AG20443 (cell line): Measurements from ENCODE around the gene CPNE8.

Experiments
- DNase-seq: peaks from one replicate; pipeline ENCODE4 v3.0.0; 2012; ENCODE audit warnings: low spot score, mixed read lengths

Gene CPNE8

GRCh38 chr12:38728894-38729293, 176.5 kb downstream of the CPNE8 start:
- DNase-seq: no peak

- no peak for DNase-seq
Observed at GRCh38 chr12:38721611-38722252, 183.7 kb downstream of the CPNE8 start.

DNA sequence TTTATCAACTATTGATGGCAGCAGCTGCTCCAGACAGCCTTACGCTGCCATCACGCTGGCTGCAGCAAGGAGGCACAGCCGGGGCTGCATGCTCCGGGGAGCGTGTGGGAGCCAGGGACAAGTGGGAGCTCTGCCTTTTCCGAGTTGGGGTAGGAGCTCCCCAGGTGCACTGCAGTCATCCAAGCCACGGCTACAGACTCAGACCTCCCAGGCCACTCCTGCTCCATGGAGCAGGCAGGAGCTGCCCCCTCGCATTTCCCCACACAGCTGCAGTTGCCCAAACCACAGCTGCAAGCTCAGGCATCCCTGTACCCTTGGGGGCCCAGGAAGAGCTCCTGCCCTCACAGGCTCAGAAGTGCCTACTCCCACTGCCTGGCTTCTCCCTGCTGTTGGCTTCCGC, 184.7 kb downstream of the CPNE8 start:
- DNase-seq: no peak

- no peak for DNase-seq
Observed at GRCh38 chr12:38713294-38713693, 192.1 kb downstream of the CPNE8 start.

DNA sequence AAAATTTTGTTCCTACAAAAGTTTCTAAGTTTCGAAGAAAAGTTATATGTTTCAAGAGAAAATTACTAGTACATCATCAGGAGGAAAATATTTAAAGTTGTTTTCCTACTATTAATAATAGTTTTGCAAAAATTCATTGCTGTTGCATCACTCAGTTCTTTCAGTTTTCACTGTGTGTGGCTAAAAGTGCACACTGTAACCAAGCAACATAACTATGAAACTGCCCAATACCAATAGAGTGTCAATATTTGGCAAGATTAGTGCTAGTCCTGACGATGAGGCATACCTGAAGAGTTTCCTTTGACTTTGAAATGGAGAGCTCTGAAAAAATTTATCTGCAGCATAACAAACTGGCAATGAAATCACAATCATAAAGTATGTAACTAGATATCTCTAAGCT, 194.3 kb downstream of the CPNE8 start:
- no peak for DNase-seq

- DNase-seq: no peak
Observed at GRCh38 chr12:38708466-38708865, 196.9 kb downstream of the CPNE8 start.

DNA sequence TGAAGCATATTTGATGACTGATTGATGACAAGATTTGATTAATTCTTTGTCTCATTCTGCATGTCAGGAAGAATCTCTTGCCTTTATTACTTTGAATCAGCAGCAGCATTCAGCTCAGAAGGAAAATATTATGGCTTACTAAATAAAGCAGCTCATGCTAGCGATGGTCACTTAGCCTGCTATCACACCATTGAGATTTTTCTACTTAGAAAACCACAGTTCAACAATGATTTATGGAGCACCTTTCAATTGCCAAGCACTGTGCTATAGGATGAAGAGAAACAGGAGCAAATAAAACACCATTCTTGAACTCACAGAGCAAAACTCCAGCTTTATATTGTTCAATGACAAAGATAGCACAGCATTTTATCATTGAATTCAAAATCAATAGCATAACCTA, 197.7 kb downstream of the CPNE8 start:
- no peak for DNase-seq

GRCh38 chr12:38697289-38697688, 208.1 kb downstream of the CPNE8 start:
- no peak for DNase-seq

DNA sequence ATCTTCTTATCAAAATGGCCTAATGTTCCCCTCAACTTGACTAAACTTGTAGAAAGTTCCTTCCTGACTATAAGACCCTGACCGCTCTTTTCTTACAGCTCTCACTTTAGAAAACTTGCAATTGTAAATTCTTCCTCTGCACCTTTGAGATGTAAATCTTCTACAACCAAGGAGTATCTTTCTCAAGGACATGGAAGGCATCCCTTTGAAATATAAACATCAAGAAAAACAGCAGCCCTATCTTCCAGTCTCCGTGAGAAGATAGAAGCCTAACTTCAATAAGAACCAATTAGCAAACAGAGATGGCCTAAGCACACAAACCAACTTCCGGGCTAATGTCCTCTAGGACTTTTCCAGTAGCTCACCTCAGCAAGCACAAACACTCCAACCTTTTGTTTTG, 210.3 kb downstream of the CPNE8 start:
- DNase-seq: no peak

GRCh38 chr12:38691164-38691563, 214.2 kb downstream of the CPNE8 start:
- peak; percentile 7 for DNase-seq

DNA sequence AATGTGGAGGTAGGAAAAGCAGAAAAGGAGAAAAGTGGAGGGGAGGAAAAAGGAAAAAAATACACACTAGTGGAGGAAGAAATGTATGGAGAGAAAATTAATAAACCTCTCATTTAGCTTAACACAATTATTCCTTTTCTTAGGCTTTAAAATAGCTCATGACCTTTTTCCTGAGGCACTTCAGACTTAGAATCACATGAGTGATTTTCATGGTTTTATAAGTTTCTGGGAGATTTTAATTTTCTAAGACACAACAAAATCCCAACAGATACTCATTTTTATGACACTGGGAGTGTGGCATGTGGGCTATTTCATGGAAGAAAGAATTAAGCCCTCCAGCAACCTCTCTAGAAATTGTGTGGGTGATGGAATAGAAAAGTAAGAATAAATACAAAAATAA, 214.7 kb downstream of the CPNE8 start:
- no peak for DNase-seq

GRCh38 chr12:38689704-38690103, 215.7 kb downstream of the CPNE8 start:
- DNase-seq: peak; percentile 55

- DNase-seq: peak; percentile 8
Observed at GRCh38 chr12:38689195-38689594, 216.2 kb downstream of the CPNE8 start.

DNA sequence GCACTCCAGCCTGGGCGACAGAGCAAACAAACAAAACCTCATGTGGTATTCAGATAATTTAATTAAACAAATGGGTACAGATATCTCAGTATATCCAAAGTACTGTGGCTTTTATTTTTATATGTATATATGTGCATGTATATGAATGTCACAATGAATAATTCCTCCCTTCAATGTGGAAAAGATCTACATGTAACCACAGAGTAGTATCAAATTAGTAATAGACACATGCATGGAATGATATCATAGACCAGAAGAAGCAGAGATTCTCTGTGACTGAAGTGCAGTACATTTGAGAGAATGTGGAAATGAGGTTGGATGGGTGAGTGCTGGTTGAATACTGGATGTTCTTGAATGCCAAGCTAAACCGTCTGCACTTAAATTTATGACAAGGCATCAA, 222.9 kb downstream of the CPNE8 start:
- DNase-seq: no peak

GRCh38 chr12:38669530-38669929, 235.9 kb downstream of the CPNE8 start:
- DNase-seq: no peak

- no peak for DNase-seq
Observed at GRCh38 chr12:38669081-38669480, 236.3 kb downstream of the CPNE8 start.

- DNase-seq: no peak
Observed at GRCh38 chr12:38666425-38666824, 239.0 kb downstream of the CPNE8 start.

DNA sequence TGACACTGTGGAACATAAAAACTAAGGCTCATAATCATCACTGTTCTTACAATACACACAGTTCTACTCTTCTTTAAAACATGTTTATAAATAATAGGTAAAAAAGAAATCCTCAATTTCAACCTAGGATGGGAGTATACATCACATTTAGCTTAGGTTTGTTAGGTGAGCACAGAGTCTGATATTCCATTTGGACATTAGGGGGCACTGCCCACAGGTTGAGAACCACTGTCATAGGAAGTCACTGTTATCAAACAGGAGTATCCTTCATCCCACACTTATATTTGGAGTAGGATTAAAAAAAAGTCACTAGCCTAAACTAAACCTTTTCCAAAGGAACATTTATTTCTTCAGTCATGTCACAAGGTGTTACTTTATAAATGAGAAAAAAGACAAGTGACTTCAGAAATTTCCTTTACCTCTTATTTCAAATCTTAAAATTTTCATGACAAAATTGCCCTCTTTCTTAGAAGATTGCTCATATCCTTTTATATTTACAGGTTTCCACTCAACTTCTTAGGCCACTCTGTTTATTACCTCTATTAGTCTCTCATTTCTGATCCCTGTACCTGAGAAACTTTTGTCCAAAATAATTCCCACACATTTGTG, 240.6 kb downstream of the CPNE8 start:
- DNase-seq: peak; percentile 19

DNA sequence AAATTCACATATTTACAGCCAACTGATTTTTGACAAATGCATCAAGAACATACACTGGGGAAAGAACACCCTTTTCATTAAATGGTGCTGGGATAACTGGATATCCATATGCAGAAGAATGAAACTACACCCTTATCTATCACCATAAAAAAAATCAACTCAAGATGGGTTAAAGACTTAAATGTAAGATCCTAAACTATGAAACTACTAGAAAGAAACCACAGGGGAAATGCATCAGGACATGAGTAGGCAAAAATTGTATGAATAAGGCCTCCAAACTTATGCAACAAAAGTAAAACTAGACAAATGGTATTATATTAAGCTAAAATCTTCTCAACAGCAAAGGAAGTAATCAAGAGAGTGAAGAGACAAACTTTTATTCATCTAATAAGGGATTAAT, 242.6 kb downstream of the CPNE8 start:
- DNase-seq: no peak

DNA sequence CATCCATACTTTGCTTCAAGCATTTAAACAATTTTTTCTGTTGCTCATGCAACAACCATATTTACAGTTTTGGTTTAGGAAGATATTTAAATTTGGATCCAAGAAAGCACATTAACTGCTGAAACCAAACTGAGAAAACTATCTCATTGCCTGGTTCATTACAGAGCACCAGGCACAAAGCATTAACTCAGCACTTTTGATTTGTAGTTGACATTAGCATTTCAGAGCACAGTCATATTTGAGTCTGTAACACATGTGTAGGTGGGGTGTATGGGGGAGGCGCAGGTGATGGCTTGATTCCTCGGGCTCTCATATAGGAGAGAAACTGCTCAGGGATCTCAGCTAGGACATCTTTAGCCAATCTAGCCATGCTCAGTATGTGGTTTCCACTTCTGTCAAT, 251.7 kb downstream of the CPNE8 start:
- no peak for DNase-seq

GRCh38 chr12:38648813-38649212, 256.6 kb downstream of the CPNE8 start:
- no peak for DNase-seq

- no peak for DNase-seq
Observed at GRCh38 chr12:38646146-38646545, 259.2 kb downstream of the CPNE8 start.

DNA sequence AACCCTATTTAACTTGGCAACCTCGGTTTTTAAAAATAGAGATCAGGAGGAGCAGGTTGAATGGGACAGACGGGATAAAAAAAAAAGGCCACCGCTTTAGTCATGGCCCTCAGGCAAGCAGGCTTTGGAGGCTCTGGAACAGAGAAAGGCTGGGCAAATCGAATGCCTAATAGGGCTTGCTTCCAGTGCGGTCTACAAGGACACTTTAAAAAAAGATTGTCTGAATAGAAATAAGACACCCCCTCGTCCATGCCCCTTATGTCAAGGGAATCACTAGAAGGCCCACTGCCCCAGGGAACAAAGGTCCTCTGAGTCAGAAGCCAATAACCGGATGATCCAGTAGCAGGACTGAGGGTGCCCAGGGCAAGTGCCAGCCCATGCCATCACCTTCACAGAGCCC, 265.8 kb downstream of the CPNE8 start:
- DNase-seq: no peak

DNA sequence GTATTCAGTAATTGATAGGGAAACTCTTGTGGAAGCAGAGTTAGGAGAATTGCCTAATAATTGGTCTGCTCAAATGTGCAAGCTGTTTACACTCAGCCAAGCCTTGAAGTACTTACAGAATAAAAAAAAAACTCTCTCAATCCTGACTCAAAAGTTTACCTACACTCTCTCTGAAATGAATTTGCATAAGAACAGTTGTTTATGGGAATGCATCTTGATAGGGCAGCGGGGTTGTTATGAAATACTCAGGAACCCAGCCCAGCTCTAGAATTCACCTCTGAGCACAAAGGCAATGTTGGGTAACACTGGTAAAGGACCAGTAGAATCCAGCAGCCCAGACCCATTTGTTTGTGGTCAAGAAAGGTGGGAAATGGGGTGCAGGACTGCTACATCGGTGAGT, 267.0 kb downstream of the CPNE8 start:
- DNase-seq: no peak
